ENCODE results near the gene TMEM100.

The TMEM100 gene

DNA sequence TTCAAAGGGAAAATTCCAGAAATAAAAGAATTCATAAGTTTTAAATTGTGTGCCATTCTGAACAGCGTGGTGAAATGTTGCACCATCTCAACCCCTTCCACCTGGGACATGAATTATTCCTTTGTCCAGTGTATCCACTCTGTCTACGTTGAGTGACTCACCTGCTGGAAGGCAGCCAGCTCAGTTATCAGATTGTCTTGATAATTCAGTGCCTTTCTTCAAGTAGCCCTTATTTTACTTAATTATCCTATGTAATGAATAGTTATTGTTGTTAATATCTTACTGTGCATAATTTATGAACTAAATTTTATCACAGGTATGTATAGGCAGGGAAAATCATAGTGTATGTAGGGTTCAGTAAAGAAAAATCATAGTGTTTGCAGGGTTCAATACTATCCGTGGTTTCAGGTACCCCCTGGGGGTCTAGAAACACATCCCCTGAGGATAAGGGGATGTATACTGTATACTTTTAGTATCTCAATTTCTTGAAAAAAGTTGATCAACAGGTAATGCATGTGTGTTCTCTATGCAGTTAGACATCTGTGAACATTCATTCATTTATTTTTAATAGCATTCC is 20.5 kb upstream of the TMEM100 start:
- DNase-seq: no peak

DNA sequence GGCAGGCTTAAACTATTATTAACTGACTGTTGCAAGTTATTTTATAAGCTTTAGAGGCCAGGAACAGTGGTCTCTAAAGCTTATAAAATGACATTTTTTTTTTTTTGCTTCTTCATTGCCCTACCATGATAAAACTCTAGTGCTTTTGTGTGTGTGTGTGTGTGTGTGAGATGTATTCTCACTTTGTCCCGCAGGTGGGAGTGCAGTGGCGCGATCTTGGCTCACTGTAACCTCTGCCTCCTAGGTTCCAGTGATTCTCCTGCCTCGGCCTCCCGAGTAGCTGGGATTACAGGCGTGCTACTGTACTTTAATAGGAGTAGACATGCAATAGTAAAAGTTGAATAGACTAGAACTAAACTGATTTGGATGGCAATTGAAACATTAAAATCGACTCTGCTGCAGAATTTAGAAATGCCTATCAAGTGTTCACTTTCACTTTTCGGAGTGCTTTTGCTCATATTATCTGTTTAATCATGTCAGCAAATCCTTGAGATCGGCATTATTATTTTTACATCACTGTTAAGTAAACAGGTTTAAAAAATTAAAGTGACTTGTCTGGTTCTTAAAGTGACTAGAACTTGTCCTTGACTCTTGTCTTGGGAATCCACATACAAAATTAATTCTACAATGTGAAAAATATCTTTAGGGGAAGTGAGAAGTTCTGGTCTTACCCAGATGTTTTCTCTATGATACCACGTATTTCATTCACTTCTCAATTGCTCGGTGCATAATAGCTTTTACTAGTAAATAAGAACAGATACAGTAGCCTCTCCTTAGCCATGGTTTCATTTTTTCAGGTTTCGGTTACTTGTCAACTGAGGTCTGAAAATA is 19.8 kb upstream of the TMEM100 start:
- no peak for DNase-seq

DNA sequence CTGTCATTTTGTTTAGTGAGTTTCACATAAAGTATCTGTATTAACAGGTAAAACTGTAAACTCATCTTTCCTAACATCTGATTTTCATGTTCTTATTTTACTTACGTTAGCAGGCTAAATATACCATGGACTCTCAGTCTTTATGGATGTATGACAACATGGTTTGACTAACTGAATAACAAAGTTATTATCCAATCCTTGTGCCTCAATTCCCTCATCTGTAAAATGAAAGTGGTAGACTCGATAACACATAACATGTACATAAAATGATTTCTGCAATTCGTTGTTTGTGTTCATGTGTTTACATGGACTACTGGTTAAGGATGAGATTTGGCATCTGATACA is 18.7 kb upstream of the TMEM100 start:
- DNase-seq: no peak

DNA sequence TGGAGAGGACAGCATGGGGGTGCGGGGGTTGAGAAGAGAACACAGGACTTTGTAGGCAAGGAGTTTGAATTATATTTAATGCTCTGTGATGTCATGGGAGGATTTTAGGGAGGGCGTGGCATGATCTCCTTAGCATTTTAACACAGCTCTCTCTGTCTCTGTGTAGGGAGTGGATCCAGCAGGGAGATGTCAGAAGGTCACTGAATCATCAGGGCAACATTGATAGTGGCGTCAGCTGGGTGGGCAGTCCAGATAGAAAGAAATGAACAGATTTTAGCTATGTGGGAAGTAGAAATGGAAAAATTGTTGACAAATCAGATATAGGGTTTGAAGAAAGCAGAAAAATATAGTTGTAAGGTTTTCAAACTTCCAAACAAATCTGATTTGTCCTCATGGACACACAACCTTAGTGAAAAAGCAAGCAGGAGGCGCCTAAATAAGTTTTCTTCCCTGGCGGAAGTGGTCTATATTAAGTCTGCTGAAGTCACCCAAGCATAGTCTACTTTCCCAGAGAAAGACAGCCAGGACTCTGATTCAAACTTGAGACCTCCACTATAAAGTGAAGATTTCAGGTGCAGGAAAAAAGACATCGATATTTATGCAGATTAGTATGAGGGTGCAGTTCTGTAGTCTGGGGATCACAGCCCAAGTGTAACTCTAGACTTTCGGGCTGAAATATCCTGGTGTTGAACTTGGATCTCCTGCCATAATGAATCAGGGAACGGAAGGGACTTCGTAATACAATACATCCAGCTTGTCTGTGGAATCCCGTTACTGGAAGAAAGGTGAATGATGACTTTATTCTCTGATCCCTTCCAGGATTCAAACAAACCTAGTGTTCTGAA is 18.1 kb upstream of the TMEM100 start:
- DNase-seq: no peak

DNA sequence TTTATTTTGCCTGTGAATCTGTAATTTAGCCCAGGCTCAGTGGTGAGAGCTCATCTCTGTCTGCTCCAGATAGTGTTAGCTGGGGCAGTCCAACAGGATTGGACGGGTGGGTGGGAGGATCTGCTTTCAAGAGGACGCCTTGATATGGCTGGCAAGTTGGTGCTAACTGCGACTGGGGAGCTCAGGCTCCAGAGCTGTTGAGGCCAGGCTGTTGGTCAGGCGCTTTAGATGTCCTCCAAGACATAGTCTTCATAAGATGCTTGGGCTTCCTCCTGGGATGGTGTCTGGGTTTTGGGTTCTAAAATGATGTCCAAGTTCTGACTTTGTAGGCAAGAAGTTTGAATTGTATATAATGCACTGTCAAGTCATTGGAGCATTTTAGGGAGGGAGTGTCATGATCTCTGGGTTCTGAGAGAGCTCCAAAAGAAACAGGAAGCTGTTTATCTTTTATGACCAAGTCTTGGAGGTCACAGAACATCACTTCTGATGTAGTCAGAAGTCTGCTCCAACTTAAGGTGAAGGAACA is 15.4 kb upstream of the TMEM100 start:
- no peak for DNase-seq

DNA sequence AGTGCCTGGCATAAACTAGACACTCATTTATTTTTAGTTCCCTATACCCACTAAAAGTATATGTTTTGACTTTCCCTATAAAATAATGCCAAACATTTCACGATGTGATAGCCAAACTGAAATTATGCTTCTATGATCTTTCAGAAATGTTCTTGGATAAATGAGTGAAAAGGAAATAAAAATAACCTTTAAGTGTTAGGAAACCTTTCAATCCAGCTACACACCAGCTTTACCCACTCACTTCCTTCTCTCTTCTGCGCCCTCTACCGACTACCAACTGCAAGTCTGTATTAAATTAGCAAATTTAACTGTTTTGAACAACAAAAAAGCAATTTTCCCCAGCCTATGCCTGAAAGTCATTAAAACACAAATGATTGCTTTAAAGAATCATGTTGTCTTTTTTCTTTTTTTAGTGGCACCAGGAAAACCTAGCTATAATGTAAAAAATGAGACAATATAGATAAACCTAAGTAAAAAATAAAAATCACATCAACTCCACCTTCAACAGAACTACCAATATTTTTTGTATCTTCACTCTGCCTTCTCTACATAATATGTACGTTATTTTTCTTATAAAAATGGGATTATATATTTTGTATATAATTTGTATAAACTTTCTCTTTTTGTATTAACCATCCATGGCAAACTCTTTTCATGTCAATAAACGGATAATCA is 13.2 kb upstream of the TMEM100 start:
- peak; percentile 70 to 78 for DNase-seq

DNA sequence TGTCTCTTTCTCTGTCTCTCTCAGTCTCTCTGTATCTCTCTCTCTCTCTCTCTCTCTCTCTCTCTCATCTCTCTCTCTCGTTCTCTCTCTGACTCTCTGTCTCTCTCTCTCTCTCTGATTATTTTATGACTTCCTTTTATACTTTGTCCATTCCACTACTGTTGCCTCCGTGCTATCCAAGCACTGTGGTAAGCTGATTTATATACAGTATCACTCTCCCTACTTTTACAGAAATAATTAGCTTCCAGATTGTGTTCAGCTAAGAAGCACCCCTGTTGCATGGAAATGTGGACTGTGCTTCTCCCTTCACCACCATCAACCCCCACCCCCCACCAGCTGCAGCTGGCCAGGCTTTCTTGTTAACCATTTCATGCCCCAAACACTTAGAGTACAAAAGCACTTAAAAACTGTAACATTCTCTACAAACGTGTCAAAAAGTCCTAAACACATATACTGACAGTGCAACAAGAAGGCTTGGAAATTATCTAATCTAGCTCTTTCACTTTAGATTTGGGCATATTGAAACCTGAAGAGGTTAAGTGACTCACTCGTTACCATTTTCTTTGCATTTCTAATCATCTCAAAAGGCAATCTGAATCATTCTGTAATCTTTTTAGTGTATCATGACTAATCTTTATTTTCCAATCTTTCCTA is 11.6 kb upstream of the TMEM100 start:
- no peak for DNase-seq

DNA sequence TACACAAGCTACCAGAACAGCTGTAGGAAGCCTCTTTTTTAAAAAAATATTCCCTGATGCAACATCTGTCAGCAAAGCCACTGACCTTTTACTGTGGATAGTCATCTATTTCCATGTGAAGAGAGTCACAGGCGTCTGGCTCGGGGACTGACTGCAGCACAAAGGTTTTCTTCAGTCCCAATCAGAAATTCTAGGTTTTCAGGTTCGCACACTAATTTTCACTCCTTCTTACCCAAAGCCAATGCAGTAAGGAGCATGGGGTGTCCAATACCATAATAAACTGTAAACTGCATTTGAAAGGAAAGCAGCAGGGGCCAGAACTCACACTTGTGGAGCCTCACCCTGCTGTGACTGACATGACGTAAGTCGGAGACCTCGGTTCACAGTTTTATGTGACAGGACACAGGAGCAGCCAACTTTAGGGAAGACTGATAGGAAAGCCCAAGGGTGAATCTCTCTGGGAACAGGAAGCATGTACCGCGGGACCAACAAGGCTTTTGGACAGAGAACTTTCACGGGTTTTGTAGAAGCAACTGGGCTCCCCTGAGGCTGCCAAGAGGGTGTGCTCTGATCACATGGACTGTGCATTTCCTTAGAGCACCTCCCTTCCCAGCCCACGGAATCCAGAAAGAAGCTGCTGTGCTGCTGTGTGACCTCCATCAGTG is 9.1 kb upstream of the TMEM100 start:
- DNase-seq: no peak

DNA sequence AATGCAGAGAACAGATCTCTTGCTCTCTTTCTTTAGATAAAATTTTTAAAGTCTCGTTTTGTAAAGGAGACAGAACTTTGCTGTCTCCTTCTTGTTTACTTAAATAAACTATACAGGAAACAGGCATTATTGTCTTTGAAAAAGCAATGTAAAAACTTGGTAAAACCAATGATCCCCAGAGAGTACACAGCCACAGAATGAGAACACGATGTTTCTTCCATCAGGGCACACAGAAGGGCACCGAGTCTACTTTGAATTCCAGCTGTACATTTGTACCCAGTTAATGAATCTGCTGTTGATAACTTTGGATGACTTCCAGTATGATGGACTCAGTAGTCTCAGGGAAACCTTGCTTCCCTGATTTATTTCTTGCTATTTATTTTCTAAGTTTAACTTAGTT is 8.1 kb upstream of the TMEM100 start:
- no peak for DNase-seq

DNA sequence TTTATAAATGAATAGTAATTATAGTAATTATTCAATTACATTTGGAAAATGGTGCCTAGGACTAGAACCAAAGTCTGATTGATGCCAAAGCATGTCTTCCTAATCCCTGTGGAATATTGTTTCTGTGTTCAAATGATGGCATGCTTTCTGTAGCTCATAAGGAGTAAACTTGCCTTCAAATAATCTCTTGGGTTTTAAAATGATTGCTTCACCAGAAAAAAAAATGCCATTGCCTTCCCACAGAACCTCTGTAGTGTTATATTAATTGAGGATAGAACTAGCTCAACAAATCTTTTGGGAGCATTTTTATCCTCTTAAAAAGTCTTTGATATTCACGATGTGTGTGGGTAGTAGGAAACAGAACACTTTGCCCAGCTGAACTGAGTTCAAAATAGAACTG is 7.7 kb upstream of the TMEM100 start:
- DNase-seq: no peak

DNA sequence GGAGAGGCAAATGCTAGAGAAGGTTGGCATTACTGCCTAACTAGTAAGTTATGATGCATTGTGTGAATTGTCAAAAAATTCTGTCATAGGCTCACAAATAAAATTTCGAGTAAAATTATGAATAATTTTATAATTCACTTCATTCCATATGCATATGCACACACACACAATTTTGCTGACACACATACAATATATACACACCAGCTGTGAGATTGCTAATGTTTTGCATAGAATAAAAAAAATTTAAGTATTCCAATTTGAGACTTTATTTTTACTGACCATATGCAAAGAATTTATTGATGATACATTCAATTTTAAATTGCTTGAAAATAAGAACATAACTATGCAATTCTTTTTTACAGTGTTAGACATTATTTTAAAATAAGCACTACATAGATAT is 6.8 kb upstream of the TMEM100 start:
- no peak for DNase-seq

DNA sequence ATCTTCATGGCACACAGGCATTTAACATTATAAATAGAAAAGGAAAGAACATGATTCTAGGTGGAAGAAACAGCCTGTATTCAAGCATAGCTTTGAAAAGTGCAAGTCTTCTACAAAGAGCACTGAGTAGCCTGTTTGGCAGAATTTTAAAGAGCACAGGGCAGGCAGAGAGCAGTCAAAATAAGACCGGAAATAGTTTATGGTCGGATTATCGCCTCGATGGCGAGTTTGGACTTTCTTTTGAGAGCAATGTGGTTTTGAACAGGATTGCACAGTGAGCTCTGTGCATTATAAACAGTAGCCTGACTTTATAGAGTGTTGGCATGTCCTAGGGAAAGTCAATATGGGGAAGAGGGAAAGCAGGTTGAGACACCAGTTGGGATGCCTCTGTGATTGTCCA is 6.2 kb upstream of the TMEM100 start:
- no peak for DNase-seq

DNA sequence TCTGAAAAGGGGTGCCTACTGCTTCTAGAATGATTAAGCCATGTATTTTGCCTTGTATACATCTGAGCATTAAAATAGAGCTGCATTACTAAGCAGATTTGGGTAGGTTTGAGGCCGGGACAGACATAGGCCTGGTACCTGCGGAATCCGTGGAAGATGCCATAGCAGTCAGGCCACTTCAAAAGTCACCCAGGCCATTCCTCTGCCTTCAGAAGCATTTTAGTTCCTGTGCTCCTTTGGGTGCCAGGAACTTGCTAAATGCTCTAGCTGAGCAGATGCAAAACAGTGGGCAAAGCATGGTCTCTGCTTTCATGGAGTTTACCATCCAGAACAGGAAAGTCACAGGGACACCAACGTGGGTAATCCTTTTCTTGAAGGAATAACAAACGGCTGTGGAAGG is 5.7 kb upstream of the TMEM100 start:
- no peak for DNase-seq

DNA sequence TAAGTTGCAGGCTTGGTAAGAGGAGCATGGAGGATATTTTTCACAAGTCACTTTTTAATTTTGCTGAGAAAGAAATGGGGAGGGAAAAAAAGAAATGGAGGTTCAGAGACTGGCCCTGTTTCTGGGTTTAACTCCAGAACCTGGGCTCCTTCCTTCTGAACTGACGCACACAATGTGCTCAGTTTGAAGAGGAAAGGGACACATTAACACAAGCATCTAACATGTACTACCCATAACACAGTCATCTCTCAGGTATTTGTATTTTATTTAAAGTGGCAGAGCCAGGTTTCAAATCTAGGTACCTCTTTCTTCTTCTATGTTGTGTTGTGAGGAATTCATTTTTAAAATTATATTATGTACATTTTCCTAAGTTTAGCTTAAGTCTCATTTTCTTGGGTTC is 5.3 kb upstream of the TMEM100 start:
- DNase-seq: no peak

DNA sequence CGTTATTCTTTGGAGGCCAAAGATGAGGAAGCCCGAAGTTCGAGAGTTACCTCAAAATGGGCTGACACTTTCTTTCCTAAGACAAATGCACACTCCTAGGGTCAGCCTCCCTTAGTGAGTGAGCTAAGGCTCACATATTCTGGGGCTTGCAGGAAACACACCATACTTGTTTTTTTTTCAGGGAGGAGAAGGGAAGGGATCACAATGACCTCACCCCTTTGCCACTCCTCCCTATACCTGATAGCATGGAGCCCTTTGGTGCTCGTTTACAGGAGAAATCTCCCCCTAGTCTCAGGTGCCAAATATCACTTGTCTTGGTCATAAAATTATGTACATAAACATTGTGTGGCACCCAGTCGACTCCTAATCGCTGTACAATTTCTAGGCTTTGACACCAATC is 4.6 kb upstream of the TMEM100 start:
- DNase-seq: no peak

DNA sequence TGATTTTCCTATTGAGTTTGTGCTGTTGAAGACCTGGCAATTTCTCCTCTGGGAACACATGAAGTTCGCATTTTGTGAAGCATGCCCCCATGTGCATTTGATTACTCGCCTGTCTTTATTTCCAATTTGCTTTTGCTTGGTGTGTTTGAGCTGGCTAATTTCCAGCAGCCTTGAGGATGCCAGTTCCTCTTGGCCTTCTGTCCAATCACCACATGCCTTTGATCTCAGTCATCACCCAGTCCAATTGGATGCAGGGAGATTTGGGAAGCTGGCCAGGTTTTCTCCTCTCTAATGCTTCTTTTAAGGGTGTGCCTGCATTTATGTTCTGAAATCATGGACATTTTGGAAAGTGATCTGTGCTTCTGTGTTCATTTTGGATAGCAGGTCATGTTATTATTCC is 3.8 kb upstream of the TMEM100 start:
- no peak for DNase-seq

DNA sequence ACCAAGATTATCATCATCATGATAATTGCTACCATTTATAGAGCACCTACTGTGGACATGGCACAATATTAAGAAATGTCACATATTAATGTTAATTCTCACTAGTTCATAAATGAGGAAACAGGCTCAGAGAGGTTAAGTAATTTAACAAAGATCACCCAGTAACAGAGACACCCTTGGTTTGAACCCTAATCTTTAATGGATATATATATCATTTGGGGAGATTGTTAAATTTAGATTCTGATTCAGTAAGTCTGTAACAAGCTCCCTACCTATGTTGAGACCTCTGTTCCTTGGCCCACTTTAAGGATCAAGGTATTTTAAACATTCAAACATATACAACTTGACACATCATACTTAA is 804 bp upstream of the TMEM100 start:
- no peak for DNase-seq

DNA sequence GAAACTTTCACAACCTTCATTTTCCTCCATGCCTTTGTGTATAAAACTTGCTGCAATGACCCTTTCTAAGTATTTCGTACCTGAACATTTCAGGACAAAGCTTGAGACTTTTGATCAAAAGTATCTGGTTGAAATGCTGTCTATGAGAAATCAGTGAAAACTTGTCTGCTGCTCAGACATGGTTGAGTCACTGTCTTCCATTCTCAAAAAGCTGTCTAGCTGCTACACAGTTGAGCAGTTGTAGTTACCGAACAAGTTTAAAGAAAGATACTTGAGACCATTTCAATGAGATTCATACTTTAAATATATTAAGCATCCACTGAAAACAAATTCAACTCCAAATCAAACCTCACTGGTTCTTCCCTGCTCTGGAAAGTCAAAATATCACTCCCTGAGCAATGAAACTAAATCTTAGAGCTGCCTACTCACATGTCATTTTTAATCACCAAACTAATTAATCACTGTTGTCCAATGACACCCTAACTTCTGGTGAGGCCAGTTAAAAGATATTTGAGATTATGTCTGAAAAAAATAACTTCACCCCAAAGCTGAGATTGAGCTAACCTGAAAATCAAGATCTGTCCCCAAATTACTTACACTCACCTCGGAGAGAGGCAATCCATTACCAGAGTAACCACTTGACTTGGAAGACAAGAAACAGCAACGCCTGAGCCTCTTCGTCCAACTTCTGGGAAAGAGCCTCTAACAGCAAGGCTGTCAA is 488 bp downstream of the TMEM100 start:
- DNase-seq: no peak

DNA sequence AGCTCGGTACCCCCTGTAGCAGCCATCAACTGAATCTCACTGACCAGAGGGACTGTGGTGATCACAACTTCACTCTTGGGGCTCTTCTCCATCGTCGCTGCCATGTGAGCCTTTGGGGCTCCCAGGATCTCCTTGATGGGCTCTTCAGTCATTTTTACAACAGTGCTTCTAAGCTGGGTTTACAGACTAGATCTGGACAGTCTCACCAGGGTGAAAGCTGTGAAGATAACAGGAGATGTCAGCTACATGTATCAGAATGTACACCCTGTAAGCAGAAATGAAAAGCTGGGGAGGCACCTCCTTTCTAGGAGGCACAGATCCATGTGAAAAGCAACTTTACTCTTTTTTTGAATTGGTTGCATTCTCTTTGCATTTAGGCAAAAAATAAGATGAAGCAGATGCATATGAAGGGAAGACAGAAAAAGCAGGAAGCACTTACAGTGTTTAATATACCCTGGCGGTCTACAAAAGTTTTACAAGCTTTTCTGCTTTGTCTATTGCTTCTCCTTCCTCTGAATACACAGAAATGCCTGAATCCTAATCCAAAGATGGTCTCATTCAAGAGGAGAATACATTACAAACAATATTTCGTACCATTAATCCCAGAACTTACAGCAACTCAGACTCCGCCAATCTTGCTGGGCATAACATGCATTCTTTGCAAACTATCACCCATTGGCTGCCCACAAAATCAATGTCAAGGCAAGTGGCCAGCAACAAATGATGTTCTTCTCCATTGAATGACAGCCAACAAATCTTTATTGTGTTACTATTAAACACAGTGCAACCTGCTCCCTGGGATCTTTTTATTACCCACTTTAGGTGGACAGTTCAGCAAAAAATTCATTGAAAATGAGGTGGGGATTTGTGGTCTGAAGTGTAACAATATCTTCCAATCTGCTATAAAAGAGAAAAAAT is 1.5 kb downstream of the TMEM100 start:
- DNase-seq: no peak

Measured in AML-193 (cell line).